Endothelial cell (in vitro differentiated cells): Measurements from ENCODE around the gene TSR3. TPM values are rescaled to one million over a fixed set of nuclear protein-coding genes. Genes with fewer than 3 reads are reported as not detected.

Source experiments
- DNase-seq: peaks from one replicate; pipeline ENCODE4 v3.0.0; 2021; ENCODE audit warnings: low spot score
- H3K27ac Mint-ChIP-seq: one replicate; pipeline ENCODE4 v1.8.0; 2021; ENCODE audit warnings: mixed read lengths, inconsistent platforms; ENCODE audit not compliant: unreplicated experiment
- H3K27me3 Mint-ChIP-seq: one replicate; pipeline ENCODE4 v1.8.0; 2021; ENCODE audit warnings: mild to moderate bottlenecking, moderate library complexity, mixed read lengths, inconsistent platforms; ENCODE audit not compliant: unreplicated experiment
- H3K36me3 Mint-ChIP-seq: one replicate; pipeline ENCODE4 v1.8.0; 2021; ENCODE audit warnings: mild to moderate bottlenecking, low read depth, mixed read lengths, inconsistent platforms; ENCODE audit not compliant: unreplicated experiment
- H3K4me1 Mint-ChIP-seq: one replicate; pipeline ENCODE4 v1.8.0; 2021; ENCODE audit warnings: mild to moderate bottlenecking, mixed read lengths, inconsistent platforms; ENCODE audit not compliant: unreplicated experiment
- H3K4me3 Mint-ChIP-seq: one replicate; pipeline ENCODE4 v1.8.0; 2021; ENCODE audit warnings: mild to moderate bottlenecking, mixed read lengths, inconsistent platforms; ENCODE audit not compliant: unreplicated experiment
- H3K9me3 Mint-ChIP-seq: one replicate; pipeline ENCODE4 v1.8.0; 2021; ENCODE audit warnings: mixed read lengths, inconsistent platforms; ENCODE audit not compliant: unreplicated experiment
- CTCF ChIP-seq: fragments of 200-600 bp; sonication (generic); IDR thresholded peaks from one replicate; pipeline ENCODE4 v1.5.0; 2021; ENCODE audit warnings: antibody characterized with exemption; ENCODE audit not compliant: unreplicated experiment
- long read RNA-seq: library from polyadenylated mRNA; unstranded; transcript quantifications from one replicate; pipeline ENCODE4 v2.0.0, GENCODE V29; 2020; ENCODE audit not compliant: unreplicated experiment
- total RNA-seq: library from RNA; stranded (reverse); fragmentation: NEBNext Ultra II Directional; extraction: Animal tissue kit (Norgen Biotek cat#: 25700); gene quantifications from one replicate; pipeline ENCODE4 v1.2.1, GENCODE V29; 2021; ENCODE audit not compliant: unreplicated experiment

Gene TSR3
- 68.2 TPM for total RNA-seq
- long read RNA-seq, transcript TSR3-201 (6 exons, 1,243 nt) = major isoform, 10 of 14 reads
- long read RNA-seq, partial matches to known transcripts = 2 of 14 reads
- long read RNA-seq, other reads (novel, unspliced or antisense) = 2 of 14 reads

- peak; percentile 83 for DNase-seq
- H3K36me3 Mint-ChIP-seq = peaks cover 17% of the 10 kb centered on the region
- no peak for TF ChIP-seq CTCF
- H3K9me3 Mint-ChIP-seq = no peaks in the 10 kb centered on the region
- peak within 1 kb of the TSS; percentile 84 for H3K27ac Mint-ChIP-seq
- peaks cover 33% of the 10 kb centered on the region for H3K27me3 Mint-ChIP-seq
- peaks cover 24% of the 10 kb centered on the region for H3K4me1 Mint-ChIP-seq
- H3K4me3 Mint-ChIP-seq = peak within 1 kb of the TSS; percentile 93
These were observed at the start of gene TSR3, which contains the start of gene GNPTG for GRCh38 chr16:1351582-1352362. Gene TSR3, minus strand, starts transcription at chr16:1351878. Its CDS starts 74 bp downstream, at chr16:1351804. Gene GNPTG, plus strand, starts transcription at chr16:1351931. Its CDS starts 35 bp downstream, at chr16:1351966.

GRCh38 chr16:1401061-1401757, 49.5 kb upstream of the TSR3 start:
- H3K27me3 Mint-ChIP-seq = peaks cover 8% of the 10 kb centered on the region
- DNase-seq = no peak
- no peak overlapping the region for H3K27ac Mint-ChIP-seq
- H3K4me1 Mint-ChIP-seq = no peaks in the 10 kb centered on the region
- H3K9me3 Mint-ChIP-seq = no peaks in the 10 kb centered on the region
- TF ChIP-seq CTCF = no peak
- H3K4me3 Mint-ChIP-seq = no peak overlapping the region
- peaks cover 15% of the 10 kb centered on the region for H3K36me3 Mint-ChIP-seq

- H3K27me3 Mint-ChIP-seq = peaks cover 5% of the 10 kb centered on the region
- no peak overlapping the region for H3K27ac Mint-ChIP-seq
- H3K4me1 Mint-ChIP-seq = no peaks in the 10 kb centered on the region
- DNase-seq = no peak
- TF ChIP-seq CTCF = no peak
- no peaks in the 10 kb centered on the region for H3K9me3 Mint-ChIP-seq
- H3K4me3 Mint-ChIP-seq = no peak overlapping the region
- peaks cover 15% of the 10 kb centered on the region for H3K36me3 Mint-ChIP-seq
These were observed 47.3 kb upstream of the TSR3 start for GRCh38 chr16:1398826-1399581.

GRCh38 chr16:1398351-1398750, 46.7 kb upstream of the TSR3 start:
- no peak overlapping the region for H3K27ac Mint-ChIP-seq
- peaks cover 14% of the 10 kb centered on the region for H3K36me3 Mint-ChIP-seq
- H3K4me3 Mint-ChIP-seq = peak overlapping the region; percentile 18
- H3K9me3 Mint-ChIP-seq = no peaks in the 10 kb centered on the region
- no peak for TF ChIP-seq CTCF
- no peaks in the 10 kb centered on the region for H3K4me1 Mint-ChIP-seq
- peaks cover 4% of the 10 kb centered on the region for H3K27me3 Mint-ChIP-seq
- no peak for DNase-seq
